DMS53 treated with DMSO at 0.1 percent for 48 hours (cell line): ENCODE results near the gene FBXO45.
"Not testable (repeated sequence)": the region's sequence is repeated elsewhere in the genome, so short reads cannot be mapped to it uniquely, and the experiment has no call there.

ENCODE experiments used
- DNase-seq: peaks from one replicate; lab custom pipeline; 2025; ENCODE audit not compliant: unreplicated experiment; lab: John Stamatoyannopoulos, UW

FBXO45 gene, protein sequence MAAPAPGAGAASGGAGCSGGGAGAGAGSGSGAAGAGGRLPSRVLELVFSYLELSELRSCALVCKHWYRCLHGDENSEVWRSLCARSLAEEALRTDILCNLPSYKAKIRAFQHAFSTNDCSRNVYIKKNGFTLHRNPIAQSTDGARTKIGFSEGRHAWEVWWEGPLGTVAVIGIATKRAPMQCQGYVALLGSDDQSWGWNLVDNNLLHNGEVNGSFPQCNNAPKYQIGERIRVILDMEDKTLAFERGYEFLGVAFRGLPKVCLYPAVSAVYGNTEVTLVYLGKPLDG

DNA sequence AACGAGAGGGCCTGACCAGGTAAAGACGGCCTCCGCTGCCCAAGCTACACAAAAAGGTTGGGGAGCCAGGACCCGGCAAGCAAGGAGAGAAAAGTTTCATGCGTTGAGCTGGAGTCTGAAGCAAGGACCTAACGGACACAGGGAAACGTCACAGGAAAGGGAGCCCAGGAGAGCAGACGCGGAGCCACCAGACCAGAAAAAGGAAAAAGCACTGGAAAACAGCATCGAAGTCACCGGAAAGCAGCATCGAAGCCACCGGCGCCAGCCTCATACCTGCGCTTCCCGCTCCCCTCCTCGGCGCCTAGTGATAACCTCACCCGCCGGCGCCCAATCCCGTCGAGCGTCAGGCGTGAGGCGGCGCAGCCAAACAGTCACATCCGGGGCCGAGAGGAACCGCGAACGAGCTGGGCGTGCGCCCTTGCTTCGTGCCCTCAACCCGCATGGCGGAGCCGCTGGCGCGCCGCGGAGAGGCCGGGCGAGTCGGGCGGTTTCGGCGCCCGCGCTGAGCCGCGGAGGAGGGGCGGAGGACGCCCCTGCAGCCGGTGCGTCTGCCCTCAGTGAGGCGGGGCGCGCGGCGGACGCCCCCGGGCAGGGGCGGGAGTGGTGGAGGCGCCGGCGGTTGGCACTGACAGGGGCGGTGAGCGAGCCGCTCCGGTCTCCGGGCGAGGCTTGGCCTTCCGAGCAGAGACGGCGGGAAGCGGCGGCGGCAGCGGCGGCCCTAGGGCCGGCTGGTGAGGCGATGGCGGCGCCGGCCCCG is at the start of gene FBXO45, which contains the start of gene WDR53:
Gene FBXO45, plus strand, starts transcription at position 415 of the 757 bp plus-strand sequence. Its CDS starts 325 bp downstream, at position 740.
Gene WDR53, minus strand, starts transcription at position 309 of the 757 bp plus-strand sequence. CDS start 7,079 bp downstream, outside the sequence.
- peak; percentile 79 for DNase-seq

- peak; percentile 28 for DNase-seq
Observed at GRCh38 chr3:196518966-196519717, 49.3 kb upstream of the FBXO45 start.

GRCh38 chr3:196519718-196520082 is 48.8 kb upstream of the FBXO45 start:
- no peak for DNase-seq

- not testable (repeated sequence) for DNase-seq
Observed at GRCh38 chr3:196521291-196521690, 47.2 kb upstream of the FBXO45 start.

GRCh38 chr3:196523841-196524240 is 44.6 kb upstream of the FBXO45 start:
- DNase-seq = no peak

GRCh38 chr3:196524527-196524926 is 43.9 kb upstream of the FBXO45 start:
- DNase-seq = no peak

GRCh38 chr3:196525141-196525540 is 43.3 kb upstream of the FBXO45 start:
- no peak for DNase-seq

DNA sequence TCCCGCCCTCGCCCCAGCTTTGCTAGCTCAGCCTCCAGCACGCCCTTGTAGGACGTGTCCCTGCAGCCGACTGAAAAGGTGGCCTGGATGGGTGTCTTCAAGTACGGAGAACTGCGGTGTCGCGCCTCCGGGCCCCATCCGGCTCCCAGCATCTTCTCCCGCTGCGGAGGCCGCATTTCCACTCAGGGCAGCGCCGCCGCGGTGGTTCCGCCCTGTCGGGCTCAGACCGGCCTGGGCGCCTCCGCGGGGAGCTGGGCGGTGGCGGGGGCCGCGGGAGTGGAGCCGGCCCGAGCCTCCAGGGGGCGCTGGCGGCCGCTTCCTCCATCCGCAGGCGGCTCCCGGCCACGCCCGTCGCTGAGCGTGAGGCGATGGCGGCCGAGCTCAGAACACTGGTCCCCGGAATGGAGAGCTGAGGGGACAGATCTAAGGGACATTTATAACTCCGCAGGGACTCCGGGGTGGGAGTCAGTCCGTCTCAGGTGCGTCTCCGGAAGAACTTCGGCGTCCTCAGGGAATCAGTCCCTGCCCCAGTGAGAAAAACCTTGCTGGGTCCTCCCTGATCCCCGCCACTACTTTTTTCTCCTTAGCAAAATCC is 39.7 kb upstream of the FBXO45 start:
- peak; percentile 49 for DNase-seq

- DNase-seq = no peak
Observed at GRCh38 chr3:196531418-196531817, 37.0 kb upstream of the FBXO45 start.

- DNase-seq = no peak
Observed at GRCh38 chr3:196533260-196533681, 35.2 kb upstream of the FBXO45 start.

DNA sequence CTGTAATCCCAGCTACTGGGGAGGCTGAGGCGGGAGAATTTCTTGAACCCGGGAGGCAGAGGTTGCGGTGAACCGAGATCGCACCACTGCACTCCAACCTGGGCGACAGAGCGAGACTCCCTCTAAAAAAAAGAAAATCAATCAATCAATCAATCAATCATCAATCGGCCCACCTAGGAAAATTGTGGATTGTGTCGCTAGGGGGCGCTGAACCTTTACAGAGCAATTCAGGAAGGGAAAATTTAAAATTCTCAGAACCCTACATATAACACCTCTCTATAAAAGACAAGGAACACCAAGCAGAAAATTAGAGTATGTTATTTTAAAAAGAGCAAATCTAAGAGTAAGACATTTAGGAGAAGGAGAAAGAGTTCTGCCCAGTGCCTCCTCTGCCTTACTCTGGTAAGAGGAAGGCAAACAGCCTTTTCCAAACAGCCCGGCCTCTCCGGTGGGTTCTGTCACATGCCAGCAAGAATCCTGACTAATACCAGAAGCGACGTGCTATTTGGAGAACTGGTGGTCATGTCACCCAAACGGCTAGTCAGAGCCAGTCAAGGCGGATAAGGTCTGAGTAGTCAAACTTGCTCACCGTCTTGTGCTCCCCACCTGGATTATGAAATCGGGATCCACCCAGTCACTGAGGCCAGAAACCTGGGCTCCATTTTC is 31.0 kb upstream of the FBXO45 start:
- no peak for DNase-seq

DNA sequence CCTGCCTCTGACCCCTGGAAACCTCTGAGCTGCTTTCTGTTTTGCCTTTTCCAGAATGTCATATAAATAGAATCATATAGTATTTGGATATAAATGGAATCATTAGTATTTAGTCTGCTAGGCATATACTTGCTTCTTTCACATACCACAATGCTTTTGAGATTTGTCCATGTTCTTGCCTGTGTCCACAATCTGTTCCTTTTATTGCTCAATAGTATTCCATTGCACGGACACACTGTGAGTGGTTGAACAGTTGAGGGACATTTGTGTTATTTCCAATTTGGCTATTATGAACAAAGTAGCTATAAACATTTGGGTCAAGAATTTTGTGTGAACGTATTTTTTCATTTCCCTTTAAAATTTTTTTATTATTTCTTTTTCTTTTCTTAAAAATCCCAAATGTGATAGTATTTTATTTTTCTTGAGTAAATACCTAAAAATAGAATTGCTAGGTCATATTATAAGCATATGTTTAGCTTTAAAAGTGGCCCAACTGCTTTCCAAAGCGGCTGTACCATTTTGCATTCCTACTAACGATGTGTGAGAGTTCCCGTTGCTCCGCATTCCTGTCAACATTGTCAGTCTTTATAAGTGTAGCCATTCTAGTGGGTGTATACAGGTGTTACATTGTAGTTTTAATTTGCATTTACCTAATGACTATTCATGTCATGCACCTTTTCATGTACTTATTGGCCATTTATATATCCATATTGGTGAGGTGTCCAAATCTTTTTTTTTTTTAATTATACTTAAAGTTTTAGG is 26.6 kb upstream of the FBXO45 start:
- DNase-seq = no peak

DNA sequence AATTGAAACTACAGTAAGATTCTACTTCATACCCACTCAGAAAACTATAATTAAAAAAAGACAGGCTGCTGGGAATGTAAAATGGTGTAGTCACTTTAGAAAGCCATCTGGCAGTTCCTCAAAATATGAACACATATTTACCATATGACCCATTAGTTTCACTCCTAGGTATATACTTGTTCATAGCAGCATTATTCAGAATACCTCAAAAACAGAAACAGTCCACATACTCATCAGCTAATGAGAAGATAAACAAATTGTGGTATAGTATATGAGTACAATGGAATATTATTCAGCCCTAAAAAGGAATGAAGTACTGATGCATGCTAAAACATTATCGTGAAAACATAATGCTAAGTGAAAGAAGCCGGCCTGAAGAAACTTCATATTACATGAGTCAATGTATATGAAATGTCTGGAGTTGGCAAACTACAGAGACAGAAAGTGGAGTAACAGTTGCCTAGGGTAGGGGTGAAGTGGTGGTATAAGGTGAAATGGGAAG is 23.9 kb upstream of the FBXO45 start:
- DNase-seq = no peak

GRCh38 chr3:196546537-196546936 is 21.9 kb upstream of the FBXO45 start:
- DNase-seq = no peak

DNA sequence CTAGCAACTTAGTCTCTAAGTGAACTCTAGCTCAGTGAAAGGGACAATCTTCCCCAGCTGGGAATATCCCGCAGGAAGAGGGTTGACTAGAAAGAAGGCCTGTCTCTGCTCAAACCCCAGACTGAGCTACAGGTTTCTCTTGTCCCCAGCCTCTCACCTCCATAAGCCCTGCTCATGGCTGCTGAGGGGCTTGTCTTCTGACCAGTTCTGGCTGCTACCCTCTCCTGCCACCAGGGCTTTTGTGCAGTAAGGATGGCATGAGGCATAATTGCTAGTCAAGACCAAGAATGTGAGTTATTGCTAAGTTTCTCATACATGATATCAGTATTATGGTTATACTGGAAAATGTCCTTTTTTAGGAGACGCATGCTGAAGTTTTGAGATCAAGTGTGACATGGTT is 21.4 kb upstream of the FBXO45 start:
- no peak for DNase-seq

DNA sequence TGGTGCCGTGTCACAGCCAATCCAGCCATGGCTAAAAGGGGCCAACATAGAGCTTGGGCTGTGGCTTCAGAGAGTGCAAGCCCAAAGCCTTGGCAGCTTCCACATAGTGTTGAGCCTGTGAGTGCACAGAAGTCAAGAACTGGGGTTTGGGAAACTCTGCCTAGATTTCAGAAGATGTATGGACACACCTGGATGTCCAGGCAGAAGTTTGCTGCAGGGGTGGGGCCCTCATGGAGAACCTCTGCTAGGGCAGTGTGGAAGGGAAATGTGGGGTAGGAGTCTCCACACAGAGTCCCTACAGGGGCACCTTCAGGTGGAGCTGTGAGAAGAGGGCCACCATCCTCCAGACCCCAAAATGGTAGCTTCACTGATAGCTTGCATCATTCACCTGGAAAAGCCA is 19.1 kb upstream of the FBXO45 start:
- not testable (repeated sequence) for DNase-seq

- not testable (repeated sequence) for DNase-seq
Observed at GRCh38 chr3:196550172-196550571, 18.3 kb upstream of the FBXO45 start.

- no peak for DNase-seq
Observed at GRCh38 chr3:196552253-196552652, 16.2 kb upstream of the FBXO45 start.

GRCh38 chr3:196553551-196553950 is 14.9 kb upstream of the FBXO45 start:
- DNase-seq = no peak

DNA sequence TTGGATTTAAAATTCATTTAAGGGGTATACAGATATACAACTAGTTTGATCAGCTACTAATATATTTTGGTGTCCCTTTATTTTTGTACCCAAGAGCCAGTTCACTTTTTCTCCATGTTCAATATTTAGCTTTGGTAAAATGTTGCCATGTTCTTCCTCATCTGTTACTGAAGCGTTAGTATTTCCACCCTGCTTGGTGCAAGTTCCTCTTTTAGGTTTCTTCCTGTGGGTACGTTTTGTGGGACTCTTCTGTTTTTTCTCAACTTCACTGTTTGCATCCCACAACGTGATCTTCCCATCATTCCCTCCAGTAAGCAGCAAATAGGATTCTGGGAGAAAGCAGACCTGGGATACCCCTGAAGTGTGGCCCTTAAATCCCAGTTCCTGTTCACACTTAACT is 14.3 kb upstream of the FBXO45 start:
- no peak for DNase-seq
